KOPT-K1 (cell line): ENCODE measurements around the gene SDHB.
A peak's percentile ranks its signal among the peaks of the same experiment; 100 is the strongest.
"Not testable (repeated sequence)": the region's sequence is repeated elsewhere in the genome, so short reads cannot be mapped to it uniquely, and the experiment has no call there.

Source experiments
- H3K27ac ChIP-seq: fragments of 200-600 bp; sonication (generic); 2 replicates; pipeline ENCODE4 v1.5.1; 2016; ENCODE audit warnings: antibody characterized with exemption, mild to moderate bottlenecking, low read depth, low read length; ENCODE audit not compliant: poor library complexity, severe bottlenecking
- H3K36me3 ChIP-seq: fragments of 200-600 bp; sonication (generic); 2 replicates; pipeline ENCODE4 v1.5.1; 2017; ENCODE audit warnings: antibody characterized with exemption, mild to moderate bottlenecking, low read length, moderate library complexity; ENCODE audit not compliant: insufficient read depth
- H3K9me3 ChIP-seq: fragments of 200-600 bp; sonication (generic); 2 replicates; pipeline ENCODE4 v1.5.1; 2017; ENCODE audit warnings: antibody characterized with exemption, low read length, mild to moderate bottlenecking; ENCODE audit not compliant: insufficient read depth, poor library complexity, severe bottlenecking

Gene SDHB

GRCh38 chr1:17062751-17063150 lies 8.9 kb upstream of the SDHB start:
- H3K36me3 ChIP-seq, H3K27ac ChIP-seq: not testable (repeated sequence)
- H3K9me3 ChIP-seq: peaks cover 14% of the 10 kb centered on the region

GRCh38 chr1:17061892-17062291 lies 8.1 kb upstream of the SDHB start:
- H3K27ac ChIP-seq: no peak overlapping the region
- no peaks in the 10 kb centered on the region for H3K36me3 ChIP-seq
- H3K9me3 ChIP-seq: peaks cover 14% of the 10 kb centered on the region

- Histone ChIP-seq H3K9me3 (peaks cover 14% of the 10 kb centered on the region), H3K36me3 (no peaks in the 10 kb centered on the region), H3K27ac (no peak overlapping the region)
These were observed 7.7 kb upstream of the SDHB start for GRCh38 chr1:17061486-17061885.

- Histone ChIP-seq H3K36me3 (no peaks in the 10 kb centered on the region), H3K27ac (no peak overlapping the region), H3K9me3 (peaks cover 10% of the 10 kb centered on the region)
These were observed 6.5 kb upstream of the SDHB start for GRCh38 chr1:17060306-17060749.

- Histone ChIP-seq H3K9me3 (peaks cover 3% of the 10 kb centered on the region), H3K27ac (no peak overlapping the region), H3K36me3 (no peaks in the 10 kb centered on the region)
These were observed 5.8 kb upstream of the SDHB start for GRCh38 chr1:17059391-17060305.

- no peak overlapping the region for H3K27ac ChIP-seq
- H3K9me3 ChIP-seq: no peaks in the 10 kb centered on the region
- peaks cover 4% of the 10 kb centered on the region; the same call in 1 of the 2 replicates for H3K36me3 ChIP-seq
These were observed 2.7 kb upstream of the SDHB start for GRCh38 chr1:17056551-17056950.

GRCh38 chr1:17055801-17056200 lies 2.0 kb upstream of the SDHB start:
- no peak overlapping the region for H3K27ac ChIP-seq
- H3K36me3 ChIP-seq: peaks cover 12% of the 10 kb centered on the region; the same call in 1 of the 2 replicates
- H3K9me3 ChIP-seq: no peaks in the 10 kb centered on the region

- no peaks in the 10 kb centered on the region for H3K9me3 ChIP-seq
- H3K27ac ChIP-seq: peak overlapping the region; percentile 64
- peaks cover 32% of the 10 kb centered on the region for H3K36me3 ChIP-seq
These were observed 647 bp downstream of the SDHB start for GRCh38 chr1:17053086-17053684.

GRCh38 chr1:17052641-17053040 lies 1.2 kb downstream of the SDHB start:
- no peaks in the 10 kb centered on the region for H3K9me3 ChIP-seq
- peaks cover 32% of the 10 kb centered on the region for H3K36me3 ChIP-seq
- H3K27ac ChIP-seq: peak overlapping the region; percentile 64

GRCh38 chr1:17052038-17052437 lies 1.8 kb downstream of the SDHB start:
- no peaks in the 10 kb centered on the region for H3K9me3 ChIP-seq
- no peak overlapping the region for H3K27ac ChIP-seq
- H3K36me3 ChIP-seq: peaks cover 32% of the 10 kb centered on the region

GRCh38 chr1:17047924-17048323 lies 5.9 kb downstream of the SDHB start:
- Histone ChIP-seq H3K27ac (no peak overlapping the region), H3K36me3 (peaks cover 56% of the 10 kb centered on the region), H3K9me3 (no peaks in the 10 kb centered on the region)

GRCh38 chr1:17046334-17046657 lies 7.5 kb downstream of the SDHB start:
- Histone ChIP-seq H3K27ac (no peak overlapping the region), H3K9me3 (no peaks in the 10 kb centered on the region), H3K36me3 (peaks cover 66% of the 10 kb centered on the region)

GRCh38 chr1:17045634-17046333 lies 8.0 kb downstream of the SDHB start:
- H3K9me3 ChIP-seq: no peaks in the 10 kb centered on the region
- H3K27ac ChIP-seq: no peak overlapping the region
- peaks cover 65% of the 10 kb centered on the region for H3K36me3 ChIP-seq

GRCh38 chr1:17045150-17045549 lies 8.7 kb downstream of the SDHB start:
- Histone ChIP-seq H3K27ac (no peak overlapping the region), H3K9me3 (no peaks in the 10 kb centered on the region), H3K36me3 (peaks cover 65% of the 10 kb centered on the region)

- H3K27ac ChIP-seq: no peak overlapping the region
- H3K9me3 ChIP-seq: no peaks in the 10 kb centered on the region
- peaks cover 65% of the 10 kb centered on the region for H3K36me3 ChIP-seq
These were observed 10.2 kb downstream of the SDHB start for GRCh38 chr1:17043676-17044075.
